Keratinocyte (primary cell): Measurements from ENCODE around the gene ZBTB5. TPM values are rescaled to one million over a fixed set of nuclear protein-coding genes. Genes with fewer than 3 reads are reported as not detected.

ENCODE experiments used
- DNase-seq: peaks from one replicate; pipeline ENCODE4 v3.0.0-alpha.2; 2011; ENCODE audit warnings: low read depth, missing footprints, low spot score
- FAIRE-seq: peaks from 2 replicates; lab custom pipeline; 2011; peaks lifted over from hg19 to GRCh38; lab: Jason Lieb, UNC
- H2AFZ ChIP-seq: 2 replicates; pipeline ENCODE4 v1.6.0; 2012; ENCODE audit warnings: low read length, control low read depth, inconsistent platforms; ENCODE audit not compliant: control insufficient read depth
- H3K27ac ChIP-seq: 2 replicates; pipeline ENCODE4 v1.5.1; 2011; ENCODE audit warnings: low read length; ENCODE audit not compliant: control insufficient read depth, insufficient read depth
- H3K27me3 ChIP-seq: 3 replicates; pipeline ENCODE4 v1.6.0; 2011; ENCODE audit warnings: low read length; ENCODE audit not compliant: control insufficient read depth, insufficient read depth; ENCODE audit errors: extremely low read depth
- H3K36me3 ChIP-seq, 2 experiments: 2 replicates in 1 of 2; 3 replicates in 1 of 2; pipeline ENCODE4 v1.5.1; 2011; ENCODE audit warnings: low read length in 2 of 2, mild to moderate bottlenecking in 1 of 2; ENCODE audit not compliant: control insufficient read depth in 2 of 2, insufficient read depth in 2 of 2; ENCODE audit errors: extremely low read depth in 1 of 2
- H3K4me1 ChIP-seq: 3 replicates; pipeline ENCODE4 v1.5.1; 2011; ENCODE audit warnings: low read length; ENCODE audit not compliant: control insufficient read depth, insufficient read depth; ENCODE audit errors: extremely low read depth
- H3K4me2 ChIP-seq: 3 replicates; pipeline ENCODE4 v1.6.0; 2011; ENCODE audit warnings: low read depth, low read length; ENCODE audit not compliant: control insufficient read depth, insufficient read depth; ENCODE audit errors: extremely low read depth
- H3K4me3 ChIP-seq, 3 experiments: fragments of 200-600 bp in 1 of 3; sonication (generic) in 1 of 3; 2 replicates in 2 of 3; 3 replicates in 1 of 3; pipeline ENCODE4 v1.5.1; 2011 to 2016; ENCODE audit warnings: low read length in 3 of 3, mild to moderate bottlenecking in 3 of 3, control low read depth in 2 of 3, inconsistent platforms in 1 of 3, low read depth in 1 of 3, mixed read lengths in 1 of 3, mixed run types in 1 of 3, moderate library complexity in 1 of 3; ENCODE audit not compliant: control insufficient read depth in 2 of 3, insufficient read depth in 2 of 3; ENCODE audit errors: extremely low read depth in 1 of 3
- H3K79me2 ChIP-seq: 2 replicates; pipeline ENCODE4 v1.6.0; 2012; ENCODE audit warnings: low read length; ENCODE audit not compliant: control insufficient read depth, insufficient read depth
- H3K9ac ChIP-seq: 3 replicates; pipeline ENCODE4 v1.6.0; 2011; ENCODE audit warnings: low read length; ENCODE audit not compliant: control insufficient read depth, insufficient read depth; ENCODE audit errors: extremely low read depth
- H3K9me1 ChIP-seq: 3 replicates; pipeline ENCODE4 v1.6.0; 2011; ENCODE audit warnings: low read length; ENCODE audit not compliant: control insufficient read depth, insufficient read depth; ENCODE audit errors: extremely low read depth
- H3K9me3 ChIP-seq: 2 replicates; pipeline ENCODE4 v1.5.1; 2012; ENCODE audit warnings: low read depth, low read length; ENCODE audit not compliant: control insufficient read depth
- H4K20me1 ChIP-seq: 3 replicates; pipeline ENCODE4 v1.6.0; 2011; ENCODE audit warnings: low read length; ENCODE audit not compliant: control insufficient read depth, insufficient read depth; ENCODE audit errors: extremely low read depth
- EZH2 ChIP-seq: IDR thresholded peaks from one replicate; pipeline ENCODE4 v1.6.1; 2012; ENCODE audit warnings: inconsistent platforms, mild to moderate bottlenecking, low read length, moderate library complexity
- dilution Hi-C: fragments of 300-500 bp; cut with MboI; formaldehyde crosslinking; loops from one replicate; pipeline ENCODE4 v1.7.0; 2020; ENCODE audit warnings: low sequenced_read_pairs; ENCODE audit not compliant: extremely low pct_ligation_motif_present
- polyA plus RNA-seq, 5 experiments: library from polyadenylated mRNA; depleted of rRNA in 3 of 5; stranded (reverse) in 3 of 5; stranded (forward) in 1 of 5; unstranded in 1 of 5; fragments of >200 nt; gene quantifications; 1 replicate in 1 of 5; 2 replicates in 3 of 5; 3 replicates in 1 of 5; pipeline versions ENCODE4 v1.2.1 to v1.2.3, GENCODE V29; 2011 to 2012; ENCODE audit warnings: missing spikeins in 2 of 5, low read depth in 1 of 5, low replicate concordance in 1 of 5
- TF ChIP-seq, protein P1 (sequence below), 3 experiments: IDR thresholded peaks in 1 of 3; conservative IDR thresholded peaks in 1 of 3; optimal IDR thresholded peaks in 1 of 3; 2 replicates in 2 of 3; 3 replicates in 1 of 3; pipeline versions ENCODE3 to v1.5.1; 2011; ENCODE audit warnings: low read length in 3 of 3, mild to moderate bottlenecking in 3 of 3, moderate library complexity in 2 of 3, control low read depth in 1 of 3, inconsistent platforms in 1 of 3; ENCODE audit not compliant: insufficient read depth in 2 of 3; ENCODE audit errors: extremely low read depth in 1 of 3

The ZBTB5 gene
- polyA plus RNA-seq, 1 donor (not counting 4 experiments of a cell fraction or from before 2014, with no cell fraction given) = 12.6 TPM

GRCh38 chr9:37437621-37438020 is 27.6 kb downstream of the ZBTB5 start:
- no peak for DNase-seq
- no peaks in the 10 kb centered on the region for H3K27me3 ChIP-seq
- H4K20me1 ChIP-seq = peaks cover 3% of the 10 kb centered on the region
- H3K4me2 ChIP-seq = no peak overlapping the region
- no peak for TF ChIP-seq EZH2
- TF ChIP-seq, protein P1, sequence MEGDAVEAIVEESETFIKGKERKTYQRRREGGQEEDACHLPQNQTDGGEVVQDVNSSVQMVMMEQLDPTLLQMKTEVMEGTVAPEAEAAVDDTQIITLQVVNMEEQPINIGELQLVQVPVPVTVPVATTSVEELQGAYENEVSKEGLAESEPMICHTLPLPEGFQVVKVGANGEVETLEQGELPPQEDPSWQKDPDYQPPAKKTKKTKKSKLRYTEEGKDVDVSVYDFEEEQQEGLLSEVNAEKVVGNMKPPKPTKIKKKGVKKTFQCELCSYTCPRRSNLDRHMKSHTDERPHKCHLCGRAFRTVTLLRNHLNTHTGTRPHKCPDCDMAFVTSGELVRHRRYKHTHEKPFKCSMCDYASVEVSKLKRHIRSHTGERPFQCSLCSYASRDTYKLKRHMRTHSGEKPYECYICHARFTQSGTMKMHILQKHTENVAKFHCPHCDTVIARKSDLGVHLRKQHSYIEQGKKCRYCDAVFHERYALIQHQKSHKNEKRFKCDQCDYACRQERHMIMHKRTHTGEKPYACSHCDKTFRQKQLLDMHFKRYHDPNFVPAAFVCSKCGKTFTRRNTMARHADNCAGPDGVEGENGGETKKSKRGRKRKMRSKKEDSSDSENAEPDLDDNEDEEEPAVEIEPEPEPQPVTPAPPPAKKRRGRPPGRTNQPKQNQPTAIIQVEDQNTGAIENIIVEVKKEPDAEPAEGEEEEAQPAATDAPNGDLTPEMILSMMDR (optimal IDR thresholded peaks at IDR 0.05 in 1 of 3, IDR thresholded peaks at IDR 0.05 in 1 of 3, conservative IDR thresholded peaks at IDR 0.05 in 1 of 3; ENCODE audit: extremely low read depth in 1 of 3, insufficient read depth in 2 of 3, low read length in 3 of 3) = no peak
- H3K79me2 ChIP-seq = peaks cover 27% of the 10 kb centered on the region
- no peak overlapping the region for H3K4me3 ChIP-seq
- no peak overlapping the region for H3K9ac ChIP-seq
- no peaks in the 10 kb centered on the region for H3K9me3 ChIP-seq
- dilution Hi-C loops = no loop called here
- H3K4me1 ChIP-seq = peaks cover 4% of the 10 kb centered on the region
- H3K27ac ChIP-seq = no peak overlapping the region
- FAIRE-seq = no peak
- H3K9me1 ChIP-seq = no peaks in the 10 kb centered on the region
- H3K36me3 ChIP-seq = peaks cover 45 to 61% of the 10 kb centered on the region in 2 experiments
- no peak overlapping the region for H2AFZ ChIP-seq

DNA sequence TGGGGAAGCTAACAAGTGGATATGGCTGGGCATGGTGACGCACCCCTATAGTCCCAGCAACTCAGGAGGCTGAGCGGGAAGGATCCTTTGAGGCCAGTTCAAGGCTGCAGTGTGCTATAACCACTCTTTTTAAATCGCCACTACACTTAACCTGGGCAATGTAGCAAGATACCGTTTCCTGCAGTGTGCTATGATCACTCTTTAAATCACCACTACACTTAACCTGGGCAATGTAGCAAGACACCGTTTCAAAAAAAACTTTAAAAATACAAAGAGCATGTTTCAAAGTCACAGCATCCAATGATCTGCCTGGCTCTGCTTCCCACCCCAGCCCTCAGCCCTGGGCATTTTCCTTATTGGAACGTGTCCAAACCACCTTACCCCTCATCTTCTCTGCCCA is 28.2 kb downstream of the ZBTB5 start:
- no peak overlapping the region for H3K4me2 ChIP-seq

More for the DNA sequence above, 28.2 kb downstream of the ZBTB5 start:
- Histone ChIP-seq H3K27me3 (no peaks in the 10 kb centered on the region), H4K20me1 (peaks cover 3% of the 10 kb centered on the region), H3K27ac (no peak overlapping the region), H3K9ac (no peak overlapping the region), H3K9me1 (no peaks in the 10 kb centered on the region), H3K79me2 (peaks cover 25% of the 10 kb centered on the region), H3K4me3 (no peak overlapping the region), H3K36me3 (peaks cover 44 to 57% of the 10 kb centered on the region in 2 experiments), H2AFZ (no peak overlapping the region), H3K4me1 (peaks cover 6% of the 10 kb centered on the region), H3K9me3 (no peaks in the 10 kb centered on the region)
- no peak for FAIRE-seq
- no peak for TF ChIP-seq EZH2
- TF ChIP-seq, protein P1 (optimal IDR thresholded peaks at IDR 0.05 in 1 of 3, IDR thresholded peaks at IDR 0.05 in 1 of 3, conservative IDR thresholded peaks at IDR 0.05 in 1 of 3; ENCODE audit: extremely low read depth in 1 of 3, insufficient read depth in 2 of 3, low read length in 3 of 3) = no peak
- DNase-seq = no peak
- dilution Hi-C loops = no loop called here
